Dermis blood vessel endothelial cell (primary cell): ENCODE results near the gene PSG7. TPM values are rescaled to one million over a fixed set of nuclear protein-coding genes. Genes with fewer than 3 reads are reported as not detected.

Experiments
- total RNA-seq: library from RNA; depleted of rRNA; stranded (reverse); fragments of >200 nt; gene quantifications from 2 replicates; pipeline ENCODE4 v1.2.3, GENCODE V29; 2014

The PSG7 gene
- total RNA-seq, 1 donor from 2014 or later, result not detected

Other genes starting within 250 kb of the PSG7 start
- not detected in 2 replicates for gene PSG3, start 196.7 kb downstream of the PSG7 start, total RNA-seq
- not detected in 2 replicates for gene PSG8, start 171.5 kb downstream of the PSG7 start, total RNA-seq
- under 0.01 TPM in 1 of 2 replicates, not detected in the other for gene PSG1, start 57.5 kb downstream of the PSG7 start, total RNA-seq
- gene PSG6, start 19.3 kb downstream of the PSG7 start, total RNA-seq, result not detected in 2 replicates
- gene PSG11, start 89.3 kb upstream of the PSG7 start, total RNA-seq, result not detected in 2 replicates
- not detected in 2 replicates for gene PSG2, start 145.5 kb upstream of the PSG7 start, total RNA-seq
- 0.09 TPM in 1 of 2 replicates, not detected in the other for gene PSG5, start 249.3 kb upstream of the PSG7 start, total RNA-seq